Sigmoid colon (tissue), 7 donors: ENCODE measurements around the gene PAX5. TPM values are rescaled to one million over a fixed set of nuclear protein-coding genes. Genes with fewer than 3 reads are reported as not detected.

Experiments used
- DNase-seq: peaks from one replicate; pipeline ENCODE4 v3.0.0-alpha.2; 2019
- H3K27ac ChIP-seq, 4 donors: fragments of 200-600 bp; sonication (generic); one replicate each; pipeline ENCODE4 v1.5.1; 2016 to 2019; ENCODE audit warnings: mild to moderate bottlenecking in 1 of 4
- H3K27me3 ChIP-seq, 3 donors: fragments of 200-600 bp; sonication (generic); one replicate each; pipeline ENCODE4 v1.5.1; 2019; ENCODE audit warnings: mild to moderate bottlenecking in 1 of 3
- H3K36me3 ChIP-seq, 4 donors: fragments of 200-600 bp; sonication (generic); one replicate each; pipeline ENCODE4 v1.5.1; 2016 to 2019
- H3K4me1 ChIP-seq, 4 donors: fragments of 200-600 bp; sonication (generic); one replicate each; pipeline ENCODE4 v1.5.1; 2017 to 2019
- H3K4me3 ChIP-seq, 4 donors: fragments of 200-600 bp; sonication (generic); one replicate each; pipeline ENCODE4 v1.5.1; 2017 to 2019; ENCODE audit warnings: mild to moderate bottlenecking in 2 of 4, moderate library complexity in 1 of 4
- H3K9me3 ChIP-seq, 4 donors: fragments of 200-600 bp in 3 of 4; sonication (generic) in 3 of 4; one replicate each; pipeline versions ENCODE4 v1.5.1 to v1.6.1; 2013 to 2019
- CTCF ChIP-seq, 4 experiments: fragments of 450-650 bp in 3 of 4; fragments of 200-600 bp in 1 of 4; IDR thresholded peaks; one replicate each; pipeline ENCODE4 v1.5.1; 2016 to 2019; ENCODE audit warnings: antibody characterized with exemption in 4 of 4, mild to moderate bottlenecking in 3 of 4, moderate library complexity in 2 of 4
- EP300 ChIP-seq, 4 donors: sonication (generic); formaldehyde crosslinking; IDR thresholded peaks; one replicate each; pipeline ENCODE4 v1.6.1; 2017; ENCODE audit warnings: antibody characterized with exemption in 4 of 4
- POLR2A ChIP-seq, 2 donors: fragments of 450-650 bp; IDR thresholded peaks; one replicate each; pipeline ENCODE4 v1.6.1; 2016; ENCODE audit warnings: antibody characterized with exemption in 2 of 2, mild to moderate bottlenecking in 2 of 2, moderate library complexity in 2 of 2
- POLR2AphosphoS5 ChIP-seq, 4 donors: sonication (generic); formaldehyde crosslinking; IDR thresholded peaks; one replicate each; pipeline ENCODE4 v1.6.1; 2017; ENCODE audit warnings: antibody characterized with exemption in 4 of 4
- WGBS, 2 donors: extraction: QIAGEN DNeasy Blood & Tissue Kit; methylation state at CpG; one replicate each; pipeline ENCODE4 v1.1.7; 2013; 5-methylcytosine and 5-hydroxymethylcytosine counted together
- intact Hi-C: fragments of 100-400 bp; cut with DNase I; formaldehyde crosslinking; loops from one replicate; pipeline ENCODE4 v1.15.1; 2023
- polyA plus RNA-seq, 3 donors: library from polyadenylated mRNA; stranded (reverse); fragments of 200-250 nt; gene quantifications; one replicate each; pipeline ENCODE4 v1.2.3, GENCODE V29; 2013
- total RNA-seq, 4 donors: library from RNA; depleted of rRNA; stranded (reverse); fragments of >200 nt; gene quantifications; one replicate each; pipeline ENCODE4 v1.1.0, GENCODE V29; 2016
- donor health status: healthy with polysubstance abuse.
- donor health status: Bipolar disorder and iron deficiency.
- donor health status: healthy.

Gene PAX5
- total and polyA plus RNA-seq, 7 donors = under 0.01 to 20.1 (median 0.23) TPM; not detected in 4

GRCh38 chr9:36967997-36968396 lies 66.1 kb downstream of the PAX5 start:
- 76% methylated on average over 7 of the region's 7 CpGs for WGBS, 2 donors
- H3K4me1 ChIP-seq = no peaks in the 10 kb centered on the region
- no peak overlapping the region for H3K27ac ChIP-seq
- intact Hi-C loops = no loop called here
- no peak for DNase-seq
- H3K36me3 ChIP-seq = no peaks in the 10 kb centered on the region
- no peaks in the 10 kb centered on the region for H3K9me3 ChIP-seq
- no peak for TF ChIP-seq EP300 (IDR thresholded peaks at IDR 0.05)
- no peak for TF ChIP-seq POLR2AphosphoS5 (IDR thresholded peaks at IDR 0.05)
- TF ChIP-seq CTCF (IDR thresholded peaks at IDR 0.05) = no peak
- no peak for TF ChIP-seq POLR2A (IDR thresholded peaks at IDR 0.05)
- H3K4me3 ChIP-seq = no peak overlapping the region
- H3K27me3 ChIP-seq = peaks cover 0 to under 1% (median 0%) of the 10 kb centered on the region in 3 donors

GRCh38 chr9:36966371-36967097 lies 67.5 kb downstream of the PAX5 start:
- Histone ChIP-seq H3K4me3 (no peak overlapping the region), H3K4me1 (peaks cover 0 to 6% (median under 1%) of the 10 kb centered on the region in 4 donors), H3K36me3 (no peaks in the 10 kb centered on the region), H3K27ac (no peak overlapping the region), H3K9me3 (no peaks in the 10 kb centered on the region), H3K27me3 (peaks cover 0 to 8% (median 0%) of the 10 kb centered on the region in 3 donors)
- intact Hi-C loops = no loop called here
- WGBS, 2 donors = 84 to 87% methylated on average over 21 of the region's 21 CpGs
- no peak for DNase-seq
- no peak for TF ChIP-seq CTCF (IDR thresholded peaks at IDR 0.05)
- no peak for TF ChIP-seq POLR2A (IDR thresholded peaks at IDR 0.05)
- no peak for TF ChIP-seq EP300 (IDR thresholded peaks at IDR 0.05)
- no peak for TF ChIP-seq POLR2AphosphoS5 (IDR thresholded peaks at IDR 0.05)

GRCh38 chr9:36964791-36965190 lies 69.3 kb downstream of the PAX5 start:
- H3K9me3 ChIP-seq = no peaks in the 10 kb centered on the region
- DNase-seq = no peak
- 93 to 95% methylated on average over 7 of the region's 7 CpGs for WGBS, 2 donors
- no peak for TF ChIP-seq CTCF (IDR thresholded peaks at IDR 0.05)
- TF ChIP-seq EP300 (IDR thresholded peaks at IDR 0.05) = no peak
- TF ChIP-seq POLR2AphosphoS5 (IDR thresholded peaks at IDR 0.05) = no peak
- no peak for TF ChIP-seq POLR2A (IDR thresholded peaks at IDR 0.05)
- H3K27ac ChIP-seq = no peak overlapping the region
- H3K4me1 ChIP-seq = peaks cover 0 to 8% (median 2%) of the 10 kb centered on the region in 4 donors
- no peaks in the 10 kb centered on the region for H3K36me3 ChIP-seq
- H3K27me3 ChIP-seq = peaks cover 0 to 15% (median 0%) of the 10 kb centered on the region in 3 donors
- no peak overlapping the region for H3K4me3 ChIP-seq
- intact Hi-C loops = no loop called here

- intact Hi-C loops = no loop called here
- H3K27ac ChIP-seq = no peak overlapping the region
- TF ChIP-seq POLR2AphosphoS5 (IDR thresholded peaks at IDR 0.05) = no peak
- 65 to 84% methylated on average over 7 of the region's 7 CpGs for WGBS, 2 donors
- no peak overlapping the region for H3K4me3 ChIP-seq
- no peaks in the 10 kb centered on the region for H3K36me3 ChIP-seq
- peaks cover 0 to 8% (median 2%) of the 10 kb centered on the region in 4 donors for H3K4me1 ChIP-seq
- no peaks in the 10 kb centered on the region for H3K9me3 ChIP-seq
- no peak for DNase-seq
- H3K27me3 ChIP-seq = peaks cover 0 to 15% (median 0%) of the 10 kb centered on the region in 3 donors
These were observed 70.7 kb downstream of the PAX5 start for GRCh38 chr9:36963346-36963745.

- Histone ChIP-seq H3K27me3 (peaks cover 0 to 18% (median 0%) of the 10 kb centered on the region in 3 donors), H3K9me3 (no peaks in the 10 kb centered on the region), H3K36me3 (no peaks in the 10 kb centered on the region), H3K27ac (no peak overlapping the region), H3K4me3 (no peak overlapping the region), H3K4me1 (peaks cover 0 to 8% (median 2%) of the 10 kb centered on the region in 4 donors)
- TF ChIP-seq POLR2A (IDR thresholded peaks at IDR 0.05) (no peak), CTCF (IDR thresholded peaks at IDR 0.05) (no peak), EP300 (IDR thresholded peaks at IDR 0.05) (no peak), POLR2AphosphoS5 (IDR thresholded peaks at IDR 0.05) (no peak)
- whole genome bisulfite sequencing, 2 donors = 93 to 96% methylated on average over 11 of the region's 11 CpGs
- no peak for DNase-seq
- intact Hi-C loops = no loop called here
These were observed 71.4 kb downstream of the PAX5 start for GRCh38 chr9:36962691-36963090.
